Karpas-422 (cell line): ENCODE results near the gene OGFOD3. TPM values are rescaled to one million over a fixed set of nuclear protein-coding genes. Genes with fewer than 3 reads are reported as not detected.

Experiments
- DNase-seq: peaks from one replicate; pipeline ENCODE4 v3.0.0-alpha.2; 2015
- H2AFZ ChIP-seq: fragments of 200-600 bp; sonication (generic); 2 replicates; pipeline ENCODE4 v1.6.1; 2014; ENCODE audit warnings: antibody characterized with exemption, low read length, mixed read lengths
- H3K27ac ChIP-seq: fragments of 200-600 bp; sonication (generic); 2 replicates; pipeline ENCODE4 v1.5.1; 2014; ENCODE audit warnings: mild to moderate bottlenecking, low read length, moderate library complexity
- H3K27me3 ChIP-seq: fragments of 200-600 bp; sonication (generic); 2 replicates; pipeline ENCODE4 v1.6.1; 2014; ENCODE audit warnings: low read length, mixed read lengths
- H3K36me3 ChIP-seq: fragments of 200-600 bp; sonication (generic); 2 replicates; pipeline ENCODE4 v1.6.1; 2014; ENCODE audit warnings: low read length, mixed read lengths; ENCODE audit not compliant: insufficient read depth
- H3K4me1 ChIP-seq: fragments of 200-600 bp; sonication (generic); 2 replicates; pipeline ENCODE4 v1.6.1; 2014; ENCODE audit warnings: mild to moderate bottlenecking, low read length, mixed read lengths
- H3K4me2 ChIP-seq: fragments of 200-600 bp; sonication (generic); 2 replicates; pipeline ENCODE4 v1.6.1; 2014; ENCODE audit warnings: low read length, low read depth, mild to moderate bottlenecking; ENCODE audit not compliant: poor library complexity, severe bottlenecking
- H3K4me3 ChIP-seq: fragments of 200-600 bp; sonication (generic); 2 replicates; pipeline ENCODE4 v1.5.1; 2014; ENCODE audit warnings: mild to moderate bottlenecking, antibody characterized with exemption, low read length, mixed read lengths
- H3K79me2 ChIP-seq: fragments of 200-600 bp; sonication (generic); 2 replicates; pipeline ENCODE4 v1.6.1; 2014; ENCODE audit warnings: mild to moderate bottlenecking, low read length, mixed read lengths
- H3K9ac ChIP-seq: fragments of 200-600 bp; sonication (generic); 2 replicates; pipeline ENCODE4 v1.6.0; 2014; ENCODE audit warnings: low read length
- H3K9me2 ChIP-seq: fragments of 200-600 bp; sonication (generic), shearing (Covaris generic); replicated peaks from 2 replicates; pipeline ENCODE4 v1.6.0; 2014; ENCODE audit warnings: mild to moderate bottlenecking, low read length, moderate library complexity; ENCODE audit not compliant: insufficient read depth
- H3K9me3 ChIP-seq: fragments of 300-700, 200-600 bp; sonication (generic); 2 replicates; pipeline ENCODE4 v1.6.1; 2014; ENCODE audit warnings: low read length, mixed read lengths
- H4K20me1 ChIP-seq: fragments of 200-600 bp; sonication (generic); 2 replicates; pipeline ENCODE4 v1.6.1; 2014; ENCODE audit warnings: mild to moderate bottlenecking, antibody characterized with exemption, low read length, low read depth; ENCODE audit not compliant: insufficient read depth
- total RNA-seq: library from RNA; depleted of rRNA; stranded (reverse); fragments of >200 nt; shearing (Covaris generic); gene quantifications from 2 replicates; pipeline ENCODE4 v1.2.3, GENCODE V29; 2014; ENCODE audit warnings: low replicate concordance

Gene OGFOD3
- total RNA-seq, 1 experiment from 2014 or later: 14.8 TPM

- peaks cover 8% of the 10 kb centered on the region for H3K36me3 ChIP-seq
- no peaks in the 10 kb centered on the region for H3K9me2 ChIP-seq
- DNase-seq: no peak
- no peak overlapping the region for H2AFZ ChIP-seq
- no peak overlapping the region for H3K4me3 ChIP-seq
- H3K27ac ChIP-seq: no peak overlapping the region
- no peaks in the 10 kb centered on the region for H3K9me3 ChIP-seq
- H4K20me1 ChIP-seq: peaks cover 11% of the 10 kb centered on the region
- no peak overlapping the region for H3K9ac ChIP-seq
- H3K27me3 ChIP-seq: no peaks in the 10 kb centered on the region
- H3K79me2 ChIP-seq: no peaks in the 10 kb centered on the region
- peaks cover 6% of the 10 kb centered on the region for H3K4me1 ChIP-seq
- no peak overlapping the region for H3K4me2 ChIP-seq
Observed at GRCh38 chr17:82439829-82440365, 21.5 kb upstream of the OGFOD3 start.

- Histone ChIP-seq H3K27me3 (no peaks in the 10 kb centered on the region), H3K4me1 (peaks cover 10% of the 10 kb centered on the region), H2AFZ (no peak overlapping the region), H3K79me2 (no peaks in the 10 kb centered on the region), H3K27ac (no peak overlapping the region), H4K20me1 (peaks cover 7% of the 10 kb centered on the region; the same call in 1 of the 2 replicates), H3K9me2 (no peaks in the 10 kb centered on the region), H3K36me3 (peaks cover 8% of the 10 kb centered on the region; the same call in 1 of the 2 replicates), H3K9me3 (no peaks in the 10 kb centered on the region), H3K9ac (no peak overlapping the region), H3K4me3 (no peak overlapping the region), H3K4me2 (no peak overlapping the region)
- no peak for DNase-seq
Observed at GRCh38 chr17:82439194-82439828, 20.9 kb upstream of the OGFOD3 start.

- Histone ChIP-seq H3K27me3 (no peaks in the 10 kb centered on the region), H2AFZ (no peak overlapping the region), H3K79me2 (no peaks in the 10 kb centered on the region), H3K4me1 (peaks cover 15% of the 10 kb centered on the region), H3K9ac (no peak overlapping the region), H3K27ac (no peak overlapping the region), H3K4me2 (no peak overlapping the region), H3K9me2 (no peaks in the 10 kb centered on the region), H3K9me3 (no peaks in the 10 kb centered on the region), H3K36me3 (peaks cover 8% of the 10 kb centered on the region; the same call in 1 of the 2 replicates), H4K20me1 (peaks cover 4% of the 10 kb centered on the region; the same call in 1 of the 2 replicates), H3K4me3 (no peak overlapping the region)
- DNase-seq: peak; percentile 17
Observed at GRCh38 chr17:82438401-82439193, 20.2 kb upstream of the OGFOD3 start.

GRCh38 chr17:82437325-82437668 lies 18.9 kb upstream of the OGFOD3 start:
- Histone ChIP-seq H3K4me3 (no peak overlapping the region), H3K79me2 (no peaks in the 10 kb centered on the region), H3K4me2 (no peak overlapping the region), H3K36me3 (no peaks in the 10 kb centered on the region), H2AFZ (no peak overlapping the region), H3K9ac (no peak overlapping the region), H4K20me1 (peaks cover 1% of the 10 kb centered on the region; the same call in 1 of the 2 replicates), H3K9me2 (no peaks in the 10 kb centered on the region), H3K27ac (no peak overlapping the region), H3K9me3 (no peaks in the 10 kb centered on the region), H3K4me1 (peaks cover 15% of the 10 kb centered on the region), H3K27me3 (no peaks in the 10 kb centered on the region)
- DNase-seq: peak; percentile 37

- H3K27ac ChIP-seq: no peak overlapping the region
- H3K27me3 ChIP-seq: no peaks in the 10 kb centered on the region
- no peak overlapping the region for H2AFZ ChIP-seq
- DNase-seq: peak; percentile 26
- peaks cover 15% of the 10 kb centered on the region for H3K4me1 ChIP-seq
- H3K4me3 ChIP-seq: no peak overlapping the region
- H3K9me2 ChIP-seq: no peaks in the 10 kb centered on the region
- no peaks in the 10 kb centered on the region for H3K36me3 ChIP-seq
- H3K9ac ChIP-seq: no peak overlapping the region
- no peak overlapping the region for H3K4me2 ChIP-seq
- H4K20me1 ChIP-seq: no peaks in the 10 kb centered on the region
- H3K79me2 ChIP-seq: no peaks in the 10 kb centered on the region
- H3K9me3 ChIP-seq: no peaks in the 10 kb centered on the region
Observed at GRCh38 chr17:82436601-82437324, 18.4 kb upstream of the OGFOD3 start.

GRCh38 chr17:82435601-82436583 lies 17.5 kb upstream of the OGFOD3 start:
- Histone ChIP-seq H3K27me3 (no peaks in the 10 kb centered on the region), H3K4me1 (peaks cover 14% of the 10 kb centered on the region), H3K9me3 (no peaks in the 10 kb centered on the region), H3K4me2 (no peak overlapping the region), H3K9me2 (no peaks in the 10 kb centered on the region), H3K36me3 (no peaks in the 10 kb centered on the region), H3K27ac (no peak overlapping the region), H3K79me2 (no peaks in the 10 kb centered on the region), H4K20me1 (no peaks in the 10 kb centered on the region), H3K9ac (no peak overlapping the region), H2AFZ (no peak overlapping the region), H3K4me3 (no peak overlapping the region)
- DNase-seq: no peak

GRCh38 chr17:82435103-82435502 lies 16.7 kb upstream of the OGFOD3 start:
- H3K4me1 ChIP-seq: peaks cover 9% of the 10 kb centered on the region
- H4K20me1 ChIP-seq: no peaks in the 10 kb centered on the region
- no peak overlapping the region for H3K27ac ChIP-seq
- H3K9me3 ChIP-seq: no peaks in the 10 kb centered on the region
- DNase-seq: no peak
- no peak overlapping the region for H3K4me3 ChIP-seq
- H3K4me2 ChIP-seq: no peak overlapping the region
- H3K79me2 ChIP-seq: no peaks in the 10 kb centered on the region
- no peak overlapping the region for H3K9ac ChIP-seq
- H3K9me2 ChIP-seq: no peaks in the 10 kb centered on the region
- no peak overlapping the region for H2AFZ ChIP-seq
- no peaks in the 10 kb centered on the region for H3K36me3 ChIP-seq
- H3K27me3 ChIP-seq: no peaks in the 10 kb centered on the region
